DLD1 (cell line): Measurements from ENCODE around the gene ELMOD3.

ENCODE experiments used
- in situ Hi-C: cut with HindIII; loops from 2 replicates; pipeline ENCODE4 v1.10.0; 2017; ENCODE audit warnings: low sequenced_read_pairs

ELMOD3 gene

GRCh38 chr2:85421260-85422071 is 66.9 kb downstream of the ELMOD3 start:
- in situ Hi-C loops = loop anchor here (25.0 kb wide), 1 partner anchor 116 kb away; the partner anchor contains the start of gene MAT2A

GRCh38 chr2:85422072-85422457 is 67.5 kb downstream of the ELMOD3 start:
- in situ Hi-C loops = loop anchor here (25.0 kb wide), 1 partner anchor 115 kb away; the partner anchor contains the start of gene MAT2A

- in situ Hi-C loops = loop anchor here (25.0 kb wide), 1 partner anchor 114 kb away; the partner anchor contains the start of gene MAT2A
Observed at GRCh38 chr2:85423525-85423924, 69.0 kb downstream of the ELMOD3 start.

- in situ Hi-C loops = no loop called here
Observed at GRCh38 chr2:85425588-85425987, 71.0 kb downstream of the ELMOD3 start.

GRCh38 chr2:85427300-85427835 is 72.8 kb downstream of the ELMOD3 start:
- in situ Hi-C loops = no loop called here

- in situ Hi-C loops = no loop called here
Observed at GRCh38 chr2:85428343-85428881, 73.8 kb downstream of the ELMOD3 start.

- in situ Hi-C loops = no loop called here
Observed at GRCh38 chr2:85429213-85429923, 74.8 kb downstream of the ELMOD3 start.

- in situ Hi-C loops = no loop called here
Observed at GRCh38 chr2:85429924-85430289, 75.3 kb downstream of the ELMOD3 start.

GRCh38 chr2:85430752-85431569 is 76.4 kb downstream of the ELMOD3 start:
- in situ Hi-C loops = no loop called here

GRCh38 chr2:85431570-85432205 is 77.1 kb downstream of the ELMOD3 start:
- in situ Hi-C loops = no loop called here

- in situ Hi-C loops = no loop called here
Observed at GRCh38 chr2:85433511-85434089, 79.0 kb downstream of the ELMOD3 start.

GRCh38 chr2:85434696-85435095 is 80.1 kb downstream of the ELMOD3 start:
- in situ Hi-C loops = no loop called here

- in situ Hi-C loops = no loop called here
Observed at GRCh38 chr2:85435220-85435958, 80.8 kb downstream of the ELMOD3 start.

GRCh38 chr2:85435981-85436835 is 81.6 kb downstream of the ELMOD3 start:
- in situ Hi-C loops = no loop called here

GRCh38 chr2:85436836-85437487 is 82.4 kb downstream of the ELMOD3 start:
- in situ Hi-C loops = no loop called here

- in situ Hi-C loops = no loop called here
Observed at GRCh38 chr2:85437488-85438200, 83.1 kb downstream of the ELMOD3 start.
